MM.1S (cell line): ENCODE data around the gene MBOAT7.
"Not testable (repeated sequence)": the region's sequence is repeated elsewhere in the genome, so short reads cannot be mapped to it uniquely, and the experiment has no call there.

Source experiments
- DNase-seq: peaks from one replicate; pipeline ENCODE4 v3.0.0-alpha.2; 2015
- H2AFZ ChIP-seq: fragments of 300-600 bp; sonication (generic); 2 replicates; pipeline ENCODE4 v1.6.0; 2016; ENCODE audit warnings: antibody characterized with exemption, low read length
- H3F3A ChIP-seq: fragments of 300-600 bp; sonication (generic); 2 replicates; pipeline ENCODE4 v1.6.1; 2016; ENCODE audit warnings: mild to moderate bottlenecking, antibody characterized with exemption, low read length, moderate library complexity, mixed read lengths; ENCODE audit not compliant: insufficient read depth
- H3K27ac ChIP-seq: fragments of 300-600 bp; sonication (generic); 2 replicates; pipeline ENCODE4 v1.5.1; 2016; ENCODE audit warnings: mild to moderate bottlenecking, low read length
- H3K27me3 ChIP-seq: fragments of 300-600 bp; sonication (generic); replicated peaks from 2 replicates; pipeline ENCODE4 v1.6.0; 2016; ENCODE audit warnings: low read length; ENCODE audit not compliant: insufficient read depth
- H3K36me3 ChIP-seq: fragments of 300-600 bp; sonication (generic); replicated peaks from 2 replicates; pipeline ENCODE4 v1.6.1; 2016; ENCODE audit warnings: mild to moderate bottlenecking, low read length, mixed read lengths; ENCODE audit not compliant: insufficient read depth
- H3K4me1 ChIP-seq: fragments of 300-600 bp; sonication (generic); 2 replicates; pipeline ENCODE4 v1.6.1; 2016; ENCODE audit warnings: low read length, mixed read lengths
- H3K4me2 ChIP-seq: fragments of 300-600 bp; sonication (generic); 2 replicates; pipeline ENCODE4 v1.6.0; 2016; ENCODE audit warnings: low read depth, low read length
- H3K4me3 ChIP-seq: fragments of 300-600 bp; sonication (generic); 2 replicates; pipeline ENCODE4 v1.5.1; 2016; ENCODE audit warnings: low read length, mixed read lengths
- H3K79me2 ChIP-seq: fragments of 300-600 bp; sonication (generic); 2 replicates; pipeline ENCODE4 v1.6.1; 2016; ENCODE audit warnings: mixed run types, low read length, mixed read lengths
- H3K9ac ChIP-seq: fragments of 300-600 bp; sonication (generic); 2 replicates; pipeline ENCODE4 v1.6.1; 2016; ENCODE audit warnings: low read length, mixed read lengths
- H3K9me2 ChIP-seq: fragments of 300-600 bp; sonication (generic); replicated peaks from 2 replicates; pipeline ENCODE4 v1.6.1; 2016; ENCODE audit warnings: mild to moderate bottlenecking, low read length, mixed read lengths; ENCODE audit not compliant: insufficient read depth
- H3K9me3 ChIP-seq: fragments of 300-600 bp; sonication (generic); replicated peaks from 2 replicates; pipeline ENCODE4 v1.6.1; 2016; ENCODE audit warnings: mild to moderate bottlenecking, low read length, mixed read lengths; ENCODE audit not compliant: insufficient read depth
- H4K20me1 ChIP-seq: fragments of 300-600 bp; sonication (generic); 2 replicates; pipeline ENCODE4 v1.6.1; 2016; ENCODE audit warnings: mild to moderate bottlenecking, low read length, moderate library complexity, mixed read lengths; ENCODE audit not compliant: insufficient read depth
- EZH2 ChIP-seq: fragments of 300-600 bp; sonication (generic); optimal IDR thresholded peaks from 2 replicates; pipeline ENCODE3; 2017; ENCODE audit warnings: low read depth, mild to moderate bottlenecking, antibody characterized with exemption, low read length, mixed read lengths
- EZH2phosphoT487 ChIP-seq: fragments of 300-600 bp; sonication (generic); IDR thresholded peaks from 2 replicates; pipeline ENCODE4 v1.6.1; 2018; ENCODE audit warnings: antibody characterized with exemption, low read length
- TF ChIP-seq, protein P1 (sequence below): fragments of 300-600 bp; sonication (generic); IDR thresholded peaks from 2 replicates; pipeline ENCODE4 v1.5.1; 2016; ENCODE audit warnings: antibody characterized with exemption, low read length, mixed read lengths

MBOAT7 gene

DNA sequence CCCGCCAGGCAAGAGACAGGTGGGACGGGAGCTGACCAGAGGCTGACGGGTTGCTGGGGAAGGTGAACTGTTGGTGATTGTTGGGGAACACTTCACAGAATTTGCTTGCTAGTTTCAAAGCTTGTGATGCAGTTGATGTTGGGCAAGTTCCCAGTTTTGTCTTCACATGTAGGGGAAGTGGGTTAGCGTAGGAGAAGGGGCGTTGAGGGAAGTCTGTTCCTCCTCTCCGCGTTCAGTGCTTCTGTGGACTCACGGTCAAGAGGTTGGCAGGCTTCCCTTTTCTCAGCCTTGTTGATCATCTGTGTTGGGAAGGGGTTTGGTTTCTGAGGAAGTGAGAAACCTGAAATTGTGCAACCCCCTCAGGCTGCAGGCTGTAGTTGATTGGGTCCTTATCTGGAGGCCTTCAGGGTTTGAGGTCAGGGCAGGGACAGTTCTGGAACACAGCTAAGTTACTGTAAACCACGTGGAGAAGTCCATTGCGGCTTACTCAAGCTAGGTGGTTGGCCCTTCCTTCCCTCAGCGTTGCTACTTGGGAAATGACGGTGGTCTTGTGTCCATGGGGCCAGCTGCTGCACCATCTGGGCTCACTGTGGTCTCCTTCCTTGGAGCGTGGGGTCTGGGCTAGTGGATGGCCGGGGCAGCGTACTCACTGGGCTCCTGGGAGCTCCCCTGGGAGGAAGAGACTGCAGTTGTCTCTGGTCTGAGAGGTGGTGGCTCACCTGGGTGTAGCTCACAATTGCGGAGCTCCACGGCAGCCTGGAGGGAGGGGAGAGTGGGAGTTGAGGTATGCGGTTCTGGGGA lies 18.8 kb upstream of the MBOAT7 start:
- H3K27me3 ChIP-seq: no peaks in the 10 kb centered on the region
- no peak overlapping the region for H3K9ac ChIP-seq
- H3K79me2 ChIP-seq: peaks cover 40% of the 10 kb centered on the region
- no peak overlapping the region for H3K27ac ChIP-seq
- H3K9me3 ChIP-seq: no peaks in the 10 kb centered on the region
- no peaks in the 10 kb centered on the region for H3K9me2 ChIP-seq
- no peak for DNase-seq
- no peak overlapping the region for H3K4me2 ChIP-seq
- no peak for TF ChIP-seq EZH2phosphoT487
- TF ChIP-seq, protein P1, sequence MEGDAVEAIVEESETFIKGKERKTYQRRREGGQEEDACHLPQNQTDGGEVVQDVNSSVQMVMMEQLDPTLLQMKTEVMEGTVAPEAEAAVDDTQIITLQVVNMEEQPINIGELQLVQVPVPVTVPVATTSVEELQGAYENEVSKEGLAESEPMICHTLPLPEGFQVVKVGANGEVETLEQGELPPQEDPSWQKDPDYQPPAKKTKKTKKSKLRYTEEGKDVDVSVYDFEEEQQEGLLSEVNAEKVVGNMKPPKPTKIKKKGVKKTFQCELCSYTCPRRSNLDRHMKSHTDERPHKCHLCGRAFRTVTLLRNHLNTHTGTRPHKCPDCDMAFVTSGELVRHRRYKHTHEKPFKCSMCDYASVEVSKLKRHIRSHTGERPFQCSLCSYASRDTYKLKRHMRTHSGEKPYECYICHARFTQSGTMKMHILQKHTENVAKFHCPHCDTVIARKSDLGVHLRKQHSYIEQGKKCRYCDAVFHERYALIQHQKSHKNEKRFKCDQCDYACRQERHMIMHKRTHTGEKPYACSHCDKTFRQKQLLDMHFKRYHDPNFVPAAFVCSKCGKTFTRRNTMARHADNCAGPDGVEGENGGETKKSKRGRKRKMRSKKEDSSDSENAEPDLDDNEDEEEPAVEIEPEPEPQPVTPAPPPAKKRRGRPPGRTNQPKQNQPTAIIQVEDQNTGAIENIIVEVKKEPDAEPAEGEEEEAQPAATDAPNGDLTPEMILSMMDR: no peak
- H3K4me3 ChIP-seq: no peak overlapping the region
- H3F3A ChIP-seq: peaks cover 71% of the 10 kb centered on the region
- peaks cover 68% of the 10 kb centered on the region for H4K20me1 ChIP-seq
- H3K4me1 ChIP-seq: peaks cover 18% of the 10 kb centered on the region
- H2AFZ ChIP-seq: no peak overlapping the region
- H3K36me3 ChIP-seq: peaks cover 32% of the 10 kb centered on the region

DNA sequence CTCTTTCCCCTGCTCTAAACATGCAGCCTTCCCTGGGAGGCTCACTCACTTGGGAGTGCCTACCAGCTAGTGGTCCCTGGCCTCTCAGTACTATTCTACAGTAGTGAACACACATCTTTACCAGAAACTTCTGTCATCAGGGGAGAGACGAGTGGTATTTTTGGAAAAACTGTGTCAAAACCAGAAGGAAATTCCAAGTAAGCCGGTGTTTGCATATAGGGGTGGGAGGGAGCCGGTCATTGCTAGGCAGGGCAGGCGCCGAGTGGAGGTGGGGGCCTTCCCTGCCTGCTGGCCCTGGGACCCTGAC lies 18.2 kb upstream of the MBOAT7 start:
- no peaks in the 10 kb centered on the region for H3K9me3 ChIP-seq
- TF ChIP-seq EZH2 (no peak), EZH2phosphoT487 (no peak)
- TF ChIP-seq, protein P1: no peak
- H3K27me3 ChIP-seq: no peaks in the 10 kb centered on the region
- no peak for DNase-seq
- H2AFZ ChIP-seq: no peak overlapping the region
- no peak overlapping the region for H3K4me3 ChIP-seq
- peaks cover 23% of the 10 kb centered on the region for H3K4me1 ChIP-seq
- no peak overlapping the region for H3K27ac ChIP-seq
- peaks cover 46% of the 10 kb centered on the region for H3K79me2 ChIP-seq
- no peaks in the 10 kb centered on the region for H3K9me2 ChIP-seq
- peaks cover 37% of the 10 kb centered on the region for H3K36me3 ChIP-seq
- peaks cover 73% of the 10 kb centered on the region for H4K20me1 ChIP-seq
- H3F3A ChIP-seq: peaks cover 76% of the 10 kb centered on the region
- H3K9ac ChIP-seq: no peak overlapping the region
- no peak overlapping the region for H3K4me2 ChIP-seq

DNA sequence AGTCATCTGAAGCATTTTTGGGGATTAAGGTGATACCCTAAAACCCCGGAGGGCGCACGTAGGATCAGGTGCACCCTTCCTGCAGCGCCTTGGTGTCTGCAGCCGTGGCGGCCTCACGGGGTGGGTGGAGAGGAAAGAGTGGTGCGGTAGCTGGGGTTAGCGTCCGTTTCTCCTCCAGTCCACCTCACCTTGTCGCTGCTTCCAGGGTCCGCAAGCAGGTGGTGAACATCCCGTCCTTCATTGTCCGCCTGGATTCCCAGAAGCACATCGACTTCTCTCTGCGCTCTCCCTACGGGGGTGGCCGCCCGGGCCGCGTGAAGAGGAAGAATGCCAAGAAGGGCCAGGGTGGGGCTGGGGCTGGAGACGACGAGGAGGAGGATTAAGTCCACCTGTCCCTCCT lies 17.8 kb upstream of the MBOAT7 start:
- not testable (repeated sequence) for H3K9me3 ChIP-seq, H3K27me3 ChIP-seq, H3K9ac ChIP-seq, H3K27ac ChIP-seq, DNase-seq, H2AFZ ChIP-seq, H3K9me2 ChIP-seq, H3K4me2 ChIP-seq, H3K4me3 ChIP-seq
- Histone ChIP-seq H3K4me1 (peaks cover 28% of the 10 kb centered on the region), H4K20me1 (peaks cover 78% of the 10 kb centered on the region), H3K36me3 (peaks cover 41% of the 10 kb centered on the region), H3F3A (peaks cover 81% of the 10 kb centered on the region), H3K79me2 (peaks cover 50% of the 10 kb centered on the region)

DNA sequence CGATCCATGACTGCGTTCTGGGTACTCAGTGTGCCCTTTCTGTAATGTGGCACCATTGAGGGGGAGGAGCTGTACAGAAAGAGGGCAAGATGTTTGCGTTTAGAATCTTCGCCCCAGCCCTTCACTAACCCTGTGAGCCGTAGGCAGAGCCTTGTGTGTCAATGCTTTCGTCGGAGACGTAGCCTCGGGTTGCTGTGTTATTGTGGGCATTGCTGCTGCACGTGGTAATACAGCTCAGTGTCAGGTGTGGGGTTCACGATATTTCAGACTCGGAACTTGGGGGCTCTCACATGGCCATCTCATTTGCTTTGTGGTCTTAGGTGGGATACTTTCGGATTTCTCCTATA lies 17.4 kb upstream of the MBOAT7 start:
- H3K9me3 ChIP-seq: no peaks in the 10 kb centered on the region
- H3K9me2 ChIP-seq: no peaks in the 10 kb centered on the region
- H3K4me1 ChIP-seq: peaks cover 32% of the 10 kb centered on the region
- TF ChIP-seq, protein P1: no peak
- TF ChIP-seq EZH2phosphoT487 (no peak), EZH2 (no peak)
- peaks cover 84% of the 10 kb centered on the region for H3F3A ChIP-seq
- H3K4me2 ChIP-seq: no peak overlapping the region
- no peak overlapping the region for H3K9ac ChIP-seq
- peaks cover 81% of the 10 kb centered on the region for H4K20me1 ChIP-seq
- H3K27me3 ChIP-seq: no peaks in the 10 kb centered on the region
- H3K27ac ChIP-seq: no peak overlapping the region
- peaks cover 54% of the 10 kb centered on the region for H3K79me2 ChIP-seq
- peaks cover 45% of the 10 kb centered on the region for H3K36me3 ChIP-seq
- H2AFZ ChIP-seq: no peak overlapping the region
- no peak for DNase-seq
- no peak overlapping the region for H3K4me3 ChIP-seq
